HG02943 (cell line): ENCODE data around the gene WTIP.

Experiments
- ATAC-seq: cut with Tn5 transposase; IDR thresholded peaks from one replicate; pipeline ENCODE4 v1.9.1; 2021; ENCODE audit warnings: mild to moderate bottlenecking, low read depth, moderate library complexity; ENCODE audit not compliant: unreplicated experiment

Gene WTIP

GRCh38 chr19:34559045-34559444 is 77.5 kb downstream of the WTIP start:
- ATAC-seq = no peak

GRCh38 chr19:34560229-34560628 is 78.7 kb downstream of the WTIP start:
- no peak for ATAC-seq
